K562 treated with DMSO at 1 percent for 24 hours (cell line): ENCODE results near the gene NCBP2. TPM values are rescaled to one million over a fixed set of nuclear protein-coding genes. Genes with fewer than 3 reads are reported as not detected.

Source experiments
- total RNA-seq: library from RNA; unstranded; fragments of 300-600 nt; gene quantifications from 2 replicates; pipeline ENCODE4 v1.2.3, GENCODE V29; 2022; ENCODE audit warnings: low read depth; ENCODE audit not compliant: insufficient read depth

The NCBP2 gene
- 35.8 and 43.4 TPM in 2 replicates for total RNA-seq

DNA sequence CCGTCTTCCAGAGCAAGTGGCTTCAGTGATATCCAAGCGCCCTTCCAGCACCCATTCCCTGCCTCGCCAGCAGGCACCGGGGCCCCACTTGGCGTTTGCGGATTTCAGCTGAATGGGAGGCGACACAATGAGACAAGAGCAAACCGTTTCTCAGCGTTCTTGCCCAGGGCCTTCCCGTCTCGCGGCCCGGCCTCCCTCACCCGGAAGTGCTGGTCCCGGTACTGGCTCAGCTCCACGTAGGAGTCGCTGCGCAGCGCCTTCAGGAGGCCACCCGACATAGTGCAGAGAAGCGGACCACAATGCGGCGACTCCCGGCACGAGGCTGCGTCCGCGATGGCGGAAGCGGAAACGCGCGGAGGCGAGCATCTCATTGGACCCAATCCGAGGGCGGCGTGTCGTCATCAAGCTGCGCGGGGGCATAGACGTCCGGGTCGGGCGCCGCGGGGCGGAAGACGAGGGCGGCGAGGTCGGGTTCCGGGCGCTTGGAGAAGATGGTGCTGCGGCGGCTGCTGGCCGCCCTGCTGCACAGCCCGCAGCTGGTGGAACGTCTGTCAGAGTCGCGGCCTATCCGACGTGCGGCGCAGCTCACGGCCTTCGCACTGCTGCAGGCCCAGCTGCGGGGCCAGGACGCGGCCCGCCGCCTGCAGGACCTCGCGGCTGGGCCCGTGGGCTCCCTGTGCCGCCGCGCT, at the start of gene NCBP2:
Gene NCBP2, minus strand, starts transcription at position 303 of the 689 bp plus-strand sequence. Its CDS starts 25 bp downstream, at position 278.

DNA sequence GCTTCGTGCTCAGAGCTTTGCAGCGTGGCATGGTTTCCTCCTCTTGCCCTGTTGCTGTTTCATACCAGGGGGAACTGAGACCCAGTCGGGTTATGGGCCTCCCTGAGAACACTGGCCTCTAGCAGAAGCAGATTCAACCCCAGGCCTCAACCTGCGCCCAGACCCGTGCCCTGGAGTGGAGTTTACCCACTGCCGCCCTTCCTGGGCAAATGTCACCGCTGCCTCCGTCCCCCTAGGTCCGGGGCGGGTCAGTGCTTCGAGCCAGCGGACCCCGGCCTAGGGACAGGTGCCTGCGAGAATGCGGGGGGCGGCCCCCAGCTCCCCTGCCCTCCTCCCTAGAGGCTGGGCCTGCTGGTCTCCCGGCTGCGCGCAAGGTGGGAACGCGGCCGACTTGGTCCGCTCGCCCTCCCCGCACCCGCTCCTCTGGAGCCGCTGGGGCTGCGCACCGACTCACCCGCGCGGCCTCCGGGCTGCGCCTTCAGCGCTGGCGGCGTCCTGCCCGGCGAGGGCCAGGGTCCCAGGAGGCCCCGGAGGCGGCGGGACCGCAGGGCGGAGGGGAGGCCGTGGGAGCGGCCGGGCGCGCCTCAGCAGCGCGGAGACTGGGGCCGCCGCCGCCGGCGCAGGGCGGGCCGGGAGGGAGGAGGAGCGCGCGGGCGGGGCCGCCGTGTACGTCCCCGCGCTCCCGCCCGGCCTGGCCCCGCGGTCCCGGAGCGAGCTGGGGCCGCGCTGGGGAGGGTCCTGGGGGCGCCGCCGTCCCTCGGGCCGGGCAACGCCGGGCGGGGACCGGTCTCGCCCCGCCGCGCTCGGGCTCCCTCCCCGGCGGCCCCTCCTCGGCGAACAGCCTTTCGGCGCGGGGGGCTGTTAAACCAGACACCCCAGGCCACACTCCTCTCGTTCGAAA, 26.2 kb upstream of the NCBP2 start, which contains the start of gene PIGZ:
Gene PIGZ, minus strand, starts transcription at position 601 of the 901 bp plus-strand sequence. CDS start 16,802 bp downstream, outside the sequence.

Other genes starting within 250 kb of the NCBP2 start
- 5.1 and 5.6 TPM in 2 replicates for gene CEP19, start 230.3 kb downstream of the NCBP2 start, total RNA-seq
- gene PIGX, start 230.2 kb downstream of the NCBP2 start, total RNA-seq, result 33.0 and 37.8 TPM in 2 replicates
- gene PAK2, start 202.7 kb downstream of the NCBP2 start, total RNA-seq, result 24.4 and 24.6 TPM in 2 replicates
- 13.6 and 18.3 TPM in 2 replicates for gene SENP5, start 74.6 kb downstream of the NCBP2 start, total RNA-seq
- gene PIGZ, start 26.3 kb upstream of the NCBP2 start, total RNA-seq, result 5.2 and 5.5 TPM in 2 replicates
- gene MELTF, start 87.3 kb upstream of the NCBP2 start, total RNA-seq, result 10.9 and 11.9 TPM in 2 replicates